ENCODE measurements around the gene PUM1. TPM values are rescaled to one million over a fixed set of nuclear protein-coding genes. Genes with fewer than 3 reads are reported as not detected.
A peak's percentile ranks its signal among the peaks of the same experiment; 100 is the strongest.
"Not testable (repeated sequence)": the region's sequence is repeated elsewhere in the genome, so short reads cannot be mapped to it uniquely, and the experiment has no call there.

Gene PUM1
- 100 to 1,000 TPM; 112 to 114 TPM for total RNA-seq

- H3K4me3 Mint-ChIP-seq = peak within 1 kb of the TSS; percentile 99
- no peaks in the 10 kb centered on the region for H3K9me3 Mint-ChIP-seq
- H3K27ac Mint-ChIP-seq = peak within 1 kb of the TSS; percentile 99
- POLR2A ChIA-PET = interaction anchor here (1.3 to 1.5 kb wide), 2 partner anchors 9 to 231 kb away, joined by 5 to 7 read pairs; partner anchors contain the start of genes SNRNP40 and ZCCHC17
- peak; percentile 96 for ATAC-seq (ENCODE audit: low read depth)
- peaks cover 4% of the 10 kb centered on the region for H3K36me3 Mint-ChIP-seq
- H3K4me1 Mint-ChIP-seq = peaks cover 16% of the 10 kb centered on the region
- no peaks in the 10 kb centered on the region for H3K27me3 Mint-ChIP-seq
- DNase-seq = peak; percentile 97
Measured at GRCh38 chr1:31065310-31066217, at the start of gene PUM1. Gene PUM1, minus strand, starts transcription at chr1:31065717. Its CDS starts 6,151 bp downstream, at chr1:31059566.

- Mint-ChIP-seq H3K9me3 (no peaks in the 10 kb centered on the region), H3K27ac (no peak overlapping the region), H3K36me3 (no peaks in the 10 kb centered on the region), H3K4me1 (no peaks in the 10 kb centered on the region), H3K4me3 (no peak overlapping the region), H3K27me3 (peaks cover 8% of the 10 kb centered on the region)
- DNase-seq = no peak
- POLR2A ChIA-PET = no interaction called here
- ATAC-seq (ENCODE audit: low read depth) = no peak
Measured at GRCh38 chr1:31112266-31112935, 46.9 kb upstream of the PUM1 start.

GRCh38 chr1:31111290-31111951 lies 45.9 kb upstream of the PUM1 start:
- Mint-ChIP-seq H3K27ac (no peak overlapping the region), H3K4me1 (no peaks in the 10 kb centered on the region), H3K27me3 (peaks cover 5% of the 10 kb centered on the region), H3K9me3 (no peaks in the 10 kb centered on the region), H3K4me3 (no peak overlapping the region), H3K36me3 (no peaks in the 10 kb centered on the region)
- ATAC-seq (ENCODE audit: low read depth) = no peak
- POLR2A ChIA-PET = no interaction called here
- no peak for DNase-seq

- ATAC-seq (ENCODE audit: low read depth) (no peak), DNase-seq (no peak)
- no peaks in the 10 kb centered on the region for H3K9me3 Mint-ChIP-seq
- H3K27me3 Mint-ChIP-seq = peaks cover 3% of the 10 kb centered on the region
- H3K4me3 Mint-ChIP-seq = no peak overlapping the region
- no peak overlapping the region for H3K27ac Mint-ChIP-seq
- POLR2A ChIA-PET = no interaction called here
- no peaks in the 10 kb centered on the region for H3K36me3 Mint-ChIP-seq
- no peaks in the 10 kb centered on the region for H3K4me1 Mint-ChIP-seq
Measured at GRCh38 chr1:31110846-31111245, 45.3 kb upstream of the PUM1 start.

GRCh38 chr1:31108861-31109260 lies 43.3 kb upstream of the PUM1 start:
- ATAC-seq (ENCODE audit: low read depth) = no peak
- no peaks in the 10 kb centered on the region for H3K4me1 Mint-ChIP-seq
- H3K4me3 Mint-ChIP-seq = no peak overlapping the region
- H3K36me3 Mint-ChIP-seq = no peaks in the 10 kb centered on the region
- H3K9me3 Mint-ChIP-seq = no peaks in the 10 kb centered on the region
- DNase-seq = no peak
- POLR2A ChIA-PET = no interaction called here
- H3K27ac Mint-ChIP-seq = no peak overlapping the region
- H3K27me3 Mint-ChIP-seq = peaks cover 2% of the 10 kb centered on the region

GRCh38 chr1:31105646-31106045 lies 40.1 kb upstream of the PUM1 start:
- H3K36me3 Mint-ChIP-seq = no peaks in the 10 kb centered on the region
- H3K27ac Mint-ChIP-seq = no peak overlapping the region
- H3K9me3 Mint-ChIP-seq = no peaks in the 10 kb centered on the region
- H3K4me1 Mint-ChIP-seq = no peaks in the 10 kb centered on the region
- no peaks in the 10 kb centered on the region for H3K27me3 Mint-ChIP-seq
- DNase-seq = no peak
- POLR2A ChIA-PET = no interaction called here
- ATAC-seq (ENCODE audit: low read depth) = no peak
- H3K4me3 Mint-ChIP-seq = no peak overlapping the region

GRCh38 chr1:31102501-31102950 lies 37.0 kb upstream of the PUM1 start:
- Mint-ChIP-seq H3K36me3 (no peaks in the 10 kb centered on the region), H3K27me3 (no peaks in the 10 kb centered on the region)
- POLR2A ChIA-PET = no interaction called here

GRCh38 chr1:31101147-31101502 lies 35.6 kb upstream of the PUM1 start:
- no peak for DNase-seq
- no peaks in the 10 kb centered on the region for H3K27me3 Mint-ChIP-seq
- H3K9me3 Mint-ChIP-seq = no peaks in the 10 kb centered on the region
- ATAC-seq (ENCODE audit: low read depth) = no peak
- H3K27ac Mint-ChIP-seq = no peak overlapping the region
- no peaks in the 10 kb centered on the region for H3K4me1 Mint-ChIP-seq
- POLR2A ChIA-PET = no interaction called here
- H3K36me3 Mint-ChIP-seq = no peaks in the 10 kb centered on the region
- H3K4me3 Mint-ChIP-seq = no peak overlapping the region

More at GRCh38 chr1:31102501-31102950, 37.0 kb upstream of the PUM1 start:
- H3K4me1 Mint-ChIP-seq = no peaks in the 10 kb centered on the region
- no peak for ATAC-seq (ENCODE audit: low read depth)
- no peaks in the 10 kb centered on the region for H3K9me3 Mint-ChIP-seq
- no peak overlapping the region for H3K27ac Mint-ChIP-seq
- DNase-seq = no peak
- H3K4me3 Mint-ChIP-seq = no peak overlapping the region

- POLR2A ChIA-PET = no interaction called here
- H3K9me3 Mint-ChIP-seq = no peaks in the 10 kb centered on the region
- H3K4me3 Mint-ChIP-seq = no peak overlapping the region
- no peaks in the 10 kb centered on the region for H3K36me3 Mint-ChIP-seq
- DNase-seq = no peak
- H3K27me3 Mint-ChIP-seq = no peaks in the 10 kb centered on the region
- no peaks in the 10 kb centered on the region for H3K4me1 Mint-ChIP-seq
- H3K27ac Mint-ChIP-seq = no peak overlapping the region
- ATAC-seq (ENCODE audit: low read depth) = no peak
Measured at GRCh38 chr1:31099293-31100032, 33.9 kb upstream of the PUM1 start.

- no peaks in the 10 kb centered on the region for H3K36me3 Mint-ChIP-seq
- H3K9me3 Mint-ChIP-seq = no peaks in the 10 kb centered on the region
- no peak overlapping the region for H3K27ac Mint-ChIP-seq
- no peak for ATAC-seq (ENCODE audit: low read depth)
- POLR2A ChIA-PET = interaction anchor here (0.6 kb wide), 1 partner anchor 959 kb away, joined by 3 read pairs; no protein-coding TSS in a partner anchor
- H3K4me1 Mint-ChIP-seq = no peaks in the 10 kb centered on the region
- H3K27me3 Mint-ChIP-seq = no peaks in the 10 kb centered on the region
- DNase-seq = no peak
- no peak overlapping the region for H3K4me3 Mint-ChIP-seq
Measured at GRCh38 chr1:31095985-31096384, 30.5 kb upstream of the PUM1 start.

GRCh38 chr1:31095298-31095981 lies 29.9 kb upstream of the PUM1 start:
- H3K36me3 Mint-ChIP-seq = no peaks in the 10 kb centered on the region
- ATAC-seq (ENCODE audit: low read depth) = no peak
- DNase-seq = no peak
- no peaks in the 10 kb centered on the region for H3K9me3 Mint-ChIP-seq
- POLR2A ChIA-PET = interaction anchor here (0.6 kb wide), 1 partner anchor 958 kb away, joined by 3 read pairs; no protein-coding TSS in a partner anchor
- H3K27me3 Mint-ChIP-seq = no peaks in the 10 kb centered on the region
- H3K4me1 Mint-ChIP-seq = no peaks in the 10 kb centered on the region
- no peak overlapping the region for H3K4me3 Mint-ChIP-seq
- H3K27ac Mint-ChIP-seq = no peak overlapping the region

- POLR2A ChIA-PET; DNase-seq; H3K4me1 Mint-ChIP-seq; ATAC-seq (ENCODE audit: low read depth); H3K27me3 Mint-ChIP-seq; H3K36me3 Mint-ChIP-seq; H3K4me3 Mint-ChIP-seq; H3K27ac Mint-ChIP-seq; H3K9me3 Mint-ChIP-seq: not testable (repeated sequence)
Measured at GRCh38 chr1:31088081-31088480, 22.6 kb upstream of the PUM1 start.

Measured in activated naive CD8-positive, alpha-beta T cell treated with anti-CD3 and anti-CD28 coated beads, Interleukin-2, amount 10 ng/mL, durations not matched to agents 7 days and 5 days (primary cell).